Activated T-cell treated with anti-CD3 and anti-CD28 coated beads, Interleukin-2, amount 50 U/mL, for 4 hours (primary cell): ENCODE data around the gene EMX1. TPM values are rescaled to one million over a fixed set of nuclear protein-coding genes. Genes with fewer than 3 reads are reported as not detected.

Experiments
- ATAC-seq, 2 donors: fragments of 200-7000 bp; cut with Tn5 transposase; one replicate each; pipeline ENCODE4 v1.10.0; 2021
- DNase-seq: peaks from one replicate; pipeline ENCODE4 v3.0.0-alpha.2; 2020
- H3K27me3 Mint-ChIP-seq: one replicate; pipeline ENCODE4 v1.8.0; 2021; ENCODE audit warnings: low read depth, mixed read lengths
- H3K36me3 Mint-ChIP-seq: one replicate; pipeline ENCODE4 v1.8.0; 2022; ENCODE audit warnings: mixed read lengths; ENCODE audit not compliant: insufficient read depth
- H3K4me1 Mint-ChIP-seq: one replicate; pipeline ENCODE4 v1.8.0; 2021; ENCODE audit warnings: low read depth, mixed read lengths
- H3K4me3 Mint-ChIP-seq: one replicate; pipeline ENCODE4 v1.8.0; 2021; ENCODE audit warnings: mild to moderate bottlenecking, moderate library complexity, mixed read lengths
- H3K9me3 Mint-ChIP-seq: one replicate; pipeline ENCODE4 v1.8.0; 2021; ENCODE audit warnings: mixed read lengths
- total RNA-seq, 3 donors: library from RNA; stranded (reverse); gene quantifications; one replicate each; pipeline ENCODE4 v1.2.1, GENCODE V29; 2021

Gene EMX1
- total RNA-seq, 3 donors from 2014 or later = 0.08 TPM; not detected in 2

GRCh38 chr2:72926368-72926767 lies 9.0 kb downstream of the EMX1 start:
- Mint-ChIP-seq H3K36me3 (no peaks in the 10 kb centered on the region), H3K9me3 (no peaks in the 10 kb centered on the region), H3K4me1 (peaks cover 6% of the 10 kb centered on the region), H3K27me3 (peaks cover 38% of the 10 kb centered on the region), H3K4me3 (no peak overlapping the region)
- DNase-seq (no peak), ATAC-seq (no peak)

GRCh38 chr2:72926811-72927465 lies 9.6 kb downstream of the EMX1 start:
- H3K36me3 Mint-ChIP-seq = no peaks in the 10 kb centered on the region
- H3K27me3 Mint-ChIP-seq = peaks cover 33% of the 10 kb centered on the region
- H3K4me1 Mint-ChIP-seq = peaks cover 6% of the 10 kb centered on the region
- H3K4me3 Mint-ChIP-seq = no peak overlapping the region
- H3K9me3 Mint-ChIP-seq = no peaks in the 10 kb centered on the region
- no peak for ATAC-seq
- DNase-seq = no peak

- Mint-ChIP-seq H3K36me3 (no peaks in the 10 kb centered on the region), H3K4me1 (peaks cover 6% of the 10 kb centered on the region), H3K4me3 (no peak overlapping the region), H3K27me3 (peaks cover 26% of the 10 kb centered on the region), H3K9me3 (no peaks in the 10 kb centered on the region)
- DNase-seq = no peak
- no peak for ATAC-seq
Observed at GRCh38 chr2:72927619-72928550, 10.6 kb downstream of the EMX1 start.

GRCh38 chr2:72929010-72929409 lies 11.7 kb downstream of the EMX1 start:
- Mint-ChIP-seq H3K4me3 (no peak overlapping the region), H3K27me3 (peaks cover 15% of the 10 kb centered on the region), H3K4me1 (no peaks in the 10 kb centered on the region), H3K9me3 (no peaks in the 10 kb centered on the region), H3K36me3 (no peaks in the 10 kb centered on the region)
- ATAC-seq (no peak), DNase-seq (no peak)

- Mint-ChIP-seq H3K36me3 (no peaks in the 10 kb centered on the region), H3K9me3 (no peaks in the 10 kb centered on the region), H3K27me3 (peaks cover 19% of the 10 kb centered on the region), H3K4me3 (no peak overlapping the region), H3K4me1 (no peaks in the 10 kb centered on the region)
- DNase-seq (no peak), ATAC-seq (peak; percentile 55)
Observed at GRCh38 chr2:72931280-72931910, 14.1 kb downstream of the EMX1 start.

GRCh38 chr2:72932045-72932740 lies 14.9 kb downstream of the EMX1 start:
- DNase-seq (no peak), ATAC-seq (no peak)

GRCh38 chr2:72932805-72933204 lies 15.5 kb downstream of the EMX1 start:
- ATAC-seq (no peak), DNase-seq (no peak)
- Mint-ChIP-seq H3K4me3 (no peak overlapping the region), H3K9me3 (no peaks in the 10 kb centered on the region), H3K4me1 (no peaks in the 10 kb centered on the region), H3K27me3 (peaks cover 19% of the 10 kb centered on the region), H3K36me3 (no peaks in the 10 kb centered on the region)

More at GRCh38 chr2:72932045-72932740, 14.9 kb downstream of the EMX1 start:
- Mint-ChIP-seq H3K36me3 (no peaks in the 10 kb centered on the region), H3K9me3 (no peaks in the 10 kb centered on the region), H3K4me3 (no peak overlapping the region), H3K4me1 (no peaks in the 10 kb centered on the region), H3K27me3 (peaks cover 19% of the 10 kb centered on the region)

GRCh38 chr2:72933207-72933606 lies 15.9 kb downstream of the EMX1 start:
- DNase-seq (no peak), ATAC-seq (no peak)
- no peak overlapping the region for H3K4me3 Mint-ChIP-seq
- peaks cover 19% of the 10 kb centered on the region for H3K27me3 Mint-ChIP-seq
- no peaks in the 10 kb centered on the region for H3K36me3 Mint-ChIP-seq
- H3K4me1 Mint-ChIP-seq = no peaks in the 10 kb centered on the region
- no peaks in the 10 kb centered on the region for H3K9me3 Mint-ChIP-seq

- Mint-ChIP-seq H3K4me3 (no peak overlapping the region), H3K27me3 (peaks cover 19% of the 10 kb centered on the region), H3K9me3 (no peaks in the 10 kb centered on the region), H3K4me1 (no peaks in the 10 kb centered on the region), H3K36me3 (no peaks in the 10 kb centered on the region)
- ATAC-seq = no peak
- DNase-seq = no peak
Observed at GRCh38 chr2:72933646-72934151, 16.4 kb downstream of the EMX1 start.

GRCh38 chr2:72934683-72935610 lies 17.6 kb downstream of the EMX1 start:
- Mint-ChIP-seq H3K27me3 (peaks cover 24% of the 10 kb centered on the region), H3K36me3 (no peaks in the 10 kb centered on the region), H3K4me1 (no peaks in the 10 kb centered on the region), H3K4me3 (no peak overlapping the region), H3K9me3 (no peaks in the 10 kb centered on the region)
- ATAC-seq (no peak), DNase-seq (no peak)

- no peak for ATAC-seq
- no peak for DNase-seq
Observed at GRCh38 chr2:72935611-72935957, 18.3 kb downstream of the EMX1 start.

GRCh38 chr2:72936660-72937355 lies 19.5 kb downstream of the EMX1 start:
- no peak for ATAC-seq
- Mint-ChIP-seq H3K27me3 (peaks cover 22% of the 10 kb centered on the region), H3K36me3 (no peaks in the 10 kb centered on the region), H3K9me3 (no peaks in the 10 kb centered on the region), H3K4me3 (no peak overlapping the region), H3K4me1 (no peaks in the 10 kb centered on the region)
- no peak for DNase-seq

More at GRCh38 chr2:72935611-72935957, 18.3 kb downstream of the EMX1 start:
- H3K4me3 Mint-ChIP-seq = no peak overlapping the region
- H3K36me3 Mint-ChIP-seq = no peaks in the 10 kb centered on the region
- no peaks in the 10 kb centered on the region for H3K9me3 Mint-ChIP-seq
- H3K27me3 Mint-ChIP-seq = peaks cover 24% of the 10 kb centered on the region
- H3K4me1 Mint-ChIP-seq = no peaks in the 10 kb centered on the region

GRCh38 chr2:72937356-72937669 lies 20.0 kb downstream of the EMX1 start:
- Mint-ChIP-seq H3K4me1 (no peaks in the 10 kb centered on the region), H3K4me3 (no peak overlapping the region), H3K36me3 (no peaks in the 10 kb centered on the region), H3K9me3 (no peaks in the 10 kb centered on the region), H3K27me3 (peaks cover 19% of the 10 kb centered on the region)
- ATAC-seq (no peak), DNase-seq (no peak)
